HUDEP-2 (cell line): Measurements from ENCODE around the gene STK16.
"Not testable (repeated sequence)": the region's sequence is repeated elsewhere in the genome, so short reads cannot be mapped to it uniquely, and the experiment has no call there.

ENCODE experiments used
- DNase-seq, 76 experiments: peaks; one replicate each; lab custom pipeline; 2025; ENCODE audit not compliant: unreplicated experiment in 76 of 76; lab: John Stamatoyannopoulos, UW

Gene STK16

DNA sequence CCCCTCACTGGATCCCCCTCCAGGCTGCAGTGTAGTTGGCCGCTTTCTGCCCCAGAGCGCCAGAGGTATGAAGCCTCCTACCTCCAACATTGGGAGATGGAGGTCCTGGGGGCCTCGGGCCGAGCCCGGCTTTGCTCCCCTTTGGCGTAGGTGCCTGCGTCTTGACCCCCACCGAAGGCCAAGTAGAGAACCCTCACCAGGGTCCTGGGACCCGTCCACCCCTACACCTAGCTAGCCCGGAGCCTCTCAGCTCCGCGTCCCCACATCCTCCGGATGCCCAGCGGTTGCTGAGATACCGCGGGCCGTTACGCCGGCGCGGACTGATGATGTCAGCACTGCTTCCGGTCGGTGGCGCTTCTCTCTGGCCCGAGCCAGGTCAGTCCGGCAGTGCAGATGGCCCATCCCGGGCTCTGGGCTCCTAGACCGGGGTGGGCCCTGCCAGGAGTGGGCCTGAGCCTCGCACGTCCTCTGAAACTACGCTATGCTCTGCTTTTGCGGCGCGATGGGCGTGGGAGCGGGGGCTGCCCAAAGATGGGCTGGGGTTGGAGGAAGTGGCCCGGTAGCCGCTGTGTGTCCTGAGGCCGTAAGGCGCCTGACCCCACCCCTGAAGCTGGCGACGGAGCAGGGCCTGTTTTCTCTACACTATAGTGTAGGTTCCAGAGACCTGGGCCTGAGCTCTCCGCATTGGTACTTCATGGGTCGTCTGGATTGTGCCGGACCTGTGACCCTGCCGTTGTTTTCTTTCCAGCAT is at the start of gene STK16, which contains the start of gene GLB1L:
Gene STK16 (plus strand): TSS at position 332 of the 751 bp plus-strand sequence. CDS start 521 bp downstream, outside the sequence.
Gene GLB1L (minus strand): TSS at position 297 of the 751 bp plus-strand sequence. CDS start 1,871 bp downstream, outside the sequence.
- peak in 75 of 76 experiments; percentile 27 to 92 (median 77) for DNase-seq

GRCh38 chr2:219197388-219197787 is 47.9 kb upstream of the STK16 start:
- no peak for DNase-seq

GRCh38 chr2:219198974-219199373 is 46.3 kb upstream of the STK16 start:
- DNase-seq = no peak

GRCh38 chr2:219199470-219200211 is 45.6 kb upstream of the STK16 start:
- no peak for DNase-seq

- DNase-seq = not testable (repeated sequence)
Measured at GRCh38 chr2:219200502-219201326, 44.6 kb upstream of the STK16 start.

DNA sequence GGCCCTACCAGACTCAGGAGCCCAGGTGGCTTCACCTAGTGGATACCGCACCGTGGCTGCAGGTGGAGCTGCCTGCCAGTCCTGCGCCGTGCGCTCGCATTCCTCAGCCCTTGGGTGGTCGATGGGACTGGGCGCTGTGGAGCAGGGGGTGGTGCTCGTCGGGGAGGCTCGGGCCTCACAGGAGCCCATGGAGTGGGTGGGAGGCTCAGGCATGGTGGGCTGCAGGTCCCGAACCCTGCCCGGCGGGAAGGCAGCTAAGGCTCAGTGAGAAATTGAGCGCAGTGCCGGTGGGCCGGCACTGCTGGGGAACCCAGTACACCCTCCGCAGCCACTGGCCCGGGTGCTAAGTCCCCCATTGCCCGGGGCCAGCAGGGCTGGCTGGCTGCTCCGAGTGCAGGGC is 43.9 kb upstream of the STK16 start:
- not testable (repeated sequence) for DNase-seq

DNA sequence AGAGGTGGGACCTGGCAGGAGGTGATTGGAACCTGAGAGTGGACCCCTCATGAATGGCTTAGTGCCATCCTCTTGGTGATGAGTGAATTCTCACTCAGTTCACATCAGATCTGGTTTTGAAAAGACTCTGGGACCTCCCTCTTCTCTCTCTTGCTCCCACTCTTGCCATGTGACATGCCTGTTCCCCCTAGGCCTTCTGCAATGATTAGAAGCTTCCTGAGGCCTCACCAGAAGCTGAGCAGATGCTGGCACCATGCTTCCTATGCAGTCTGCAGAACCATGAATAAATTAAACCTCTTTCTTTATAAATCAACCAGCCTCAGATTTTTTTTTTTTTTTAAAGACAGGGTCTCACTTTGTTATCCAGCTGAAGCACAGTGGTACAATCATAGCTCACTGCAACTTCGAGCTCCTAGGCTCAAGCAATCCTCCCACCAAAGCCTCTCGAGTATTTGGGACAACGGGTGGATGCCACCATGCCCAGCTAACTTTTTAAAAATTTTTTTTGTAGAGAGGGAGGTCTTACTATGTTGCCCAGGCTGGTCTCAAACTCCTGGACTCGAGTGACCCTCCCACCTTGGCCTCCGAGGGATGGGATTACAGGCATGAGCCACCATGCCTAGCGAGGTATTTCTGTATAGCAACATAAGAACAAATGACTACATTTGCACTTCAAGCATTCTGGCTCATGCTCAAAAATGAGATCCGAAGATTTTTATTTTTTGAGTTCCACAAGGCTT is 40.7 kb upstream of the STK16 start:
- no peak for DNase-seq

DNA sequence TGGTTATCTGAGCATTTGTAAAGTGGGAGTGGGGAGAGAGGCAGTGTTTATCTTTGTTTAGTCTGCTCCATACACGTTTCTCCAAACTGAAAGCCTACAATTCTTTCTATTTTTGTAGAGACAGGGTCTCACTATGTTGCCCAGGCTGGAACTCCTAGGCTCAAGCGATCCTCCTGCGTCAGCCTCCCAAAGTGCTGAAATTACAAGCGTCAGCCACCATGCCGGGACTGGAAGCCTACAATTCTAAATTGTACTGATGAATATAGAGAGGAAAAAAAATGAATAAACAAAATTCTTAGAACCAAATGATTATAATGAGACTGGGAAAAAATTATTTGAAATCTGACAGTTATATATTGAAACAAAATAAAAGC is 40.1 kb upstream of the STK16 start:
- DNase-seq = no peak

DNA sequence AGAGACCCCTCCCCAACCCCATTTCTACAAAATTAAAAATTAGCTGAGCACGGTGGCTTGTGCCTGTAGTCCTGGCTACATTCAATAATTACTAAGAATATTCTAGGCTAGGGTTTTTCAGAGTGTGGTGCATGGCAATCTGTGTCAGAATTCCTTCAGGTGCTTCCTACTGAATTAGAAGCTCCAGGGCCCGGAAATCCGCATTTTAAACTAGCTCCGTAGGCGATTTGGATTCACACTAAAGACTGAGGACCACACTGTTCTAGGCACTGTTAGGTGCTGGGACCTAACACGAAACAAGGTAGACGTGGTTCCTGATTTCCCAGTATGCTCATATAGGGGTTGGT is 39.3 kb upstream of the STK16 start:
- peak in 1 of 76 experiments; percentile 58 for DNase-seq

DNA sequence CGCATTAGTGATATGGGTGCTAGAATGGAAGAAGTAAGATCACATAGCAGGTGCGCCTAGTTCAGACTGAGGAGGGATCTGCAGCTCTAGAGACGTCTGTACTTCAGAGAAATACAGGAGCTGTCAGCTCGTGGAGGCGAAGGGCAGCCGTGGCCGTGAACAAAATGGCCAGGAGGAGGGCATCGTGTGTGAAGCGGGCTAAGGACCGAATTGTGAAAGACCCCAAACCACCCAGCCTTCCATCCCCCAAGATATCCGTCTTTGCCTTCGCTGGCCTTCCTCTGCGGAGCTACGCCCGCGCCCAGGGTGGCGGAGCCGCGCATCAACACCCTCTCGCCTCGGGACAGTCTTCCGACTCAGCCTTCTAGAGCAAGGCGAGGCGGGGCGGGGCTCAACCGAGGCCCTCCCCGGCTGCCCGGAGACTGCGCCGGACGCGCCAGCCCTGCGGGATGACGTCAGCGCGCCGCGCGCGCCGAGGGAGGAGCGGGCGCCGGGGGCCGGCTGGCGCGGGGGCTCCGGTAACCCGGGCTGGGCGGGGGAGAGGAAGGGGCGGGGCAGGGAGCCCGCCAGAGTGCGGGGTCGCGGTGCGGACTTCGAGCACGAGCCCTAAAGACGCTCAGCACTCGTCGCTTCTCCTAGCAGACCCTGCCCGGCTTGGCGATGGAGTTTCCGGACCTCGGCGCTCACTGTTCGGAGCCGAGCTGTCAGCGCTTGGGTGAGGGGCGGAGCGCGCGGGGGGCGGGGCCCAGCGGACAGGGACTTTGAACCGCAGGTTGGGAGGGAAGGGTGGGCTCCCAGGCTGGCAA is 38.7 kb upstream of the STK16 start, which contains the start of gene ZFAND2B:
Gene ZFAND2B (plus strand): TSS at position 455 of the 806 bp plus-strand sequence. CDS start 206 bp downstream, at position 661.
- peak in 75 of 76 experiments; percentile 16 to 95 (median 86) for DNase-seq

GRCh38 chr2:219207134-219207883 is 38.0 kb upstream of the STK16 start:
- no peak for DNase-seq

DNA sequence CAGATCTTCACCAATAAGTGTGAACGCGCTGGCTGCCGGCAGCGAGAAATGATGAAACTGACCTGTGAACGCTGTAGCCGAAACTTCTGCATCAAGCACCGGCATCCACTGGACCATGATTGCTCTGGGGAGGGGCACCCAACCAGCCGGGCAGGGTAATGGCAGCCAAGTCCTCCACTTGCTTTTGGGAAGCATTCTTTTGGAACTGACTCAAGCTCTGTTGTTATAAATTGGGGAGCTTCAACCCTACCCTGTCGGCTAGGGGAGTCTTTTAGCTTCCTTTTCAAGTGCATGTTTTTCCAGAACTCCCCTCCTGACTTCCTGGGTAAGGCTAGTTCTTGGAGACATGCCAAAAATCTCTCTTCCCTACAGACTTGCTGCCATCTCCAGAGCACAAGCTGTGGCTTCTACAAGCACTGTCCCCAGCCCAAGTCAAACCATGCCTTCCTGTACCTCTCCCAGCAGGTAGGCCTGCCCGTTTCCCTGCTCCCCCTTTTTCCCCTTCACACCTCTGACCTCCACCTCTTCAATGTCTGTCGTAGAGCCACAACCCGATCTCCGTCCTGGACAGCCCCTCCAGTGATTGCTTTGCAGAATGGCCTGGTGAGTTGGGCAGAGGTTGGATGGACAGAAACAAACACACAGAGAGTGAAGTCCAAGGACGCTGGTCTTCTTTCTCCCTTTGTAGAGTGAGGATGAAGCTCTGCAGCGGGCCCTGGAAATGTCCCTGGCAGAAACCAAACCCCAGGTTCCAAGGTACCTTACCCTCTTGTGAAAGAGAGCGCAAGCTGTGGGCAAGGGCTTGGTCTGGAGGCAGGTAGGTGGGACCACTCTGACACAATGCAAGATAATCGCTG is 37.2 kb upstream of the STK16 start:
- no peak for DNase-seq

GRCh38 chr2:219209236-219210195 is 35.8 kb upstream of the STK16 start:
- DNase-seq = no peak

GRCh38 chr2:219210196-219210885 is 34.9 kb upstream of the STK16 start:
- DNase-seq = no peak

- no peak for DNase-seq
Measured at GRCh38 chr2:219210886-219211362, 34.4 kb upstream of the STK16 start.

- no peak for DNase-seq
Measured at GRCh38 chr2:219213026-219213415, 32.3 kb upstream of the STK16 start.
